Stromal cell of bone marrow (primary cell): Measurements from ENCODE around the gene TSC22D1.
A peak's percentile ranks its signal among the peaks of the same experiment; 100 is the strongest.
"Not testable (repeated sequence)": the region's sequence is repeated elsewhere in the genome, so short reads cannot be mapped to it uniquely, and the experiment has no call there.

Experiments
- DNase-seq: peaks from one replicate; pipeline ENCODE4 v3.0.0-alpha.2; 2012; ENCODE audit warnings: low read depth

TSC22D1 gene

GRCh38 chr13:44575741-44576350 lies at the start of gene TSC22D1:
Gene TSC22D1 (minus strand): TSS chr13:44576330. CDS start chr13:44576074, 256 bp downstream.
- no peak for DNase-seq

- no peak for DNase-seq
These were observed 46.6 kb upstream of the TSC22D1 start for GRCh38 chr13:44622708-44623107.

GRCh38 chr13:44622261-44622660 lies 46.1 kb upstream of the TSC22D1 start:
- no peak for DNase-seq

GRCh38 chr13:44620057-44620456 lies 43.9 kb upstream of the TSC22D1 start:
- peak; percentile 41 for DNase-seq

- no peak for DNase-seq
These were observed 43.5 kb upstream of the TSC22D1 start for GRCh38 chr13:44619651-44620050.

GRCh38 chr13:44618326-44618725 lies 42.2 kb upstream of the TSC22D1 start:
- DNase-seq: no peak

GRCh38 chr13:44617648-44618047 lies 41.5 kb upstream of the TSC22D1 start:
- no peak for DNase-seq

- no peak for DNase-seq
These were observed 33.0 kb upstream of the TSC22D1 start for GRCh38 chr13:44609137-44609536.

GRCh38 chr13:44605721-44606120 lies 29.6 kb upstream of the TSC22D1 start:
- DNase-seq: no peak

GRCh38 chr13:44605275-44605674 lies 29.1 kb upstream of the TSC22D1 start:
- DNase-seq: no peak

- DNase-seq: no peak
These were observed 25.5 kb upstream of the TSC22D1 start for GRCh38 chr13:44601586-44601985.

- DNase-seq: not testable (repeated sequence)
These were observed 17.9 kb upstream of the TSC22D1 start for GRCh38 chr13:44593861-44594592.

GRCh38 chr13:44592216-44592847 lies 16.2 kb upstream of the TSC22D1 start:
- no peak for DNase-seq

- DNase-seq: no peak
These were observed 15.2 kb upstream of the TSC22D1 start for GRCh38 chr13:44591316-44591715.

GRCh38 chr13:44583137-44583536 lies 7.0 kb upstream of the TSC22D1 start:
- no peak for DNase-seq

GRCh38 chr13:44578067-44578400 lies 1.9 kb upstream of the TSC22D1 start:
- DNase-seq: no peak

GRCh38 chr13:44577236-44578066 lies 1.3 kb upstream of the TSC22D1 start:
- peak; percentile 85 for DNase-seq

- no peak for DNase-seq
These were observed 463 bp upstream of the TSC22D1 start for GRCh38 chr13:44576351-44577235.

- DNase-seq: no peak
These were observed 1.1 kb downstream of the TSC22D1 start for GRCh38 chr13:44575035-44575434.

- DNase-seq: no peak
These were observed 1.7 kb downstream of the TSC22D1 start for GRCh38 chr13:44574466-44574855.

- DNase-seq: peak; percentile 72
These were observed 2.2 kb downstream of the TSC22D1 start for GRCh38 chr13:44573790-44574465.
